Activated effector memory CD4-positive, alpha-beta T cell treated with anti-CD3 and anti-CD28 coated beads, Interleukin-2, amount 50 U/mL, for 16 hours (primary cell): ENCODE results near the gene SH3PXD2A.

Experiments
- DNase-seq: peaks from one replicate; pipeline ENCODE4 v3.0.0-alpha.2; 2020

Gene SH3PXD2A

DNA sequence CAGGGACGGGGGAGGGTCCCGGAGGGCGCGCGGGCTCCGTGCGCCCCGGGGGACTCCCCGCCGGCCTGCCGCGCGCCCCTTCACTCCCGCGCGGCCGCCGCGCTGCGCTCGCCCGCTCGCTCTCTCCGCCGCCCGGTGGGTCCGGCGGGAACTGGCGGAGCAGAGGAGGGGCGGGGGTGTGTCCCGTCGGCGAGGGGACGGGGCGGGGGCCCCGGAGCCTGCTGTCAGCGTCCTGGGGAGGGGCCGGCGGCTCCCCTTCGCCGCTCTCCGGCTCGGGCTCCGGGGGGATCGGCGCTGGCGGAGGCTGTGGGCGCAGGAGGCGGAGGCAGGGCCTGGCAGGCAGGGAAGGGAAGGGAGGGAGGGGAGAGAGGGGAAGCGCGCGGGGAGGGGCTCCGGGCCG is at the start of gene SH3PXD2A:
Gene SH3PXD2A (minus strand): TSS at position 153 of the 400 bp plus-strand sequence. CDS start 310 bp downstream, outside the sequence.
- peak; percentile 73 for DNase-seq

DNA sequence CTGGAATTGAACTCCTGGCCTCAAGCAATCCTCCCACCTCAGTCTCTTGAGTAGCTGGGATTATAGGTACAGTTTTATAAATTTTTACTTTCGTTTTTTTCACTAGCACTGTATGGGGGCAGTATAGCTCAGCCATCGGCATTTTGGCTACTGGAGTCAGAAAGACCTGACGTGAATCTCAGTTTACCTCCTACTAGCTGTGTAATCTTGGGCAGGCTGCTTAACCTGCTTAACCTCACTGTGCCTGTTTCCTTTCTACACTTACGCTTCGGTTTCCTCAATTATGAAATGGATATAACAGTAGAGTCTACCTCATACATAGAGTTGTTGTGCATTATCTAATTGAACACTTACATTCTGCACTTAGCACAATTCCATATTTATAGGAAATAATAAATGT is 45.9 kb upstream of the SH3PXD2A start:
- no peak for DNase-seq

DNA sequence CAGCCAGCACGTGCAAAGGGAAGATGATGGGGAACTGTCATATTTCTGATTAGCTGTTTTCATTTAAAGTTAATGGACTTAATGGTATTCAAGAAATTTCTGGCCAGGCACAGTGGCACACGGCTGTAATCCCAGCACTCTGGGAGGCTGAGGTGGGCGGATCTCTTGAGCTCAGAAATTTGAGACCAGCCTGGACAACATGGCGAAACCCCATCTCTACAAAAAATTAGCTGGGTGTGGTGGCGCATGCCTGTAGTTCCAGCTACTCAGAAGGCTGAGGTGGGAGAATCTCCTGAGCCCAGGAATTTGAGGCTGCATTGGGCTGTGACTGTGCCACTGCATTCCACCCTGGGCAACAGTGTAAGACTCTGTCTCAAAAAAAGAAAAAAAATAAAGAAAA is 43.9 kb upstream of the SH3PXD2A start:
- DNase-seq: no peak

- DNase-seq: no peak
These were observed 41.9 kb upstream of the SH3PXD2A start for GRCh38 chr10:103897241-103897774.

DNA sequence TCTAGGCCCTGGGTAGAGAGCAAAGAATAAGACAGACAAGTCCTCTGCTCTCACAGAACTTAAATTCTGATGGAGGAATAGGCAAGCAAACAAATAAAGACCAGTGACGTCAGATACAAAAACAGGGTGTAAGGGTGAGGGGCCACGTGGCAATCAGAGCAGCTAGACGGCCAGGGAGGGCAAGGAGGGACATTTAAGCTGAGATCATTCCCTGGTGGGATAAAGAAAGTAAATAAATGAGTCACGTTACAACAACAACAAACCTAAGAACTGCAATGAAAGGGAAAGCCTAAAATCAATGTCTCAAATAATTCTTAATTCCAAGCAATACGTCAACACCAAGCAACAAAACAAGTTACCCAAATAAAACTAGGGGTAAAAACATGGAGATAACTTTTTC is 40.8 kb upstream of the SH3PXD2A start:
- DNase-seq: no peak

DNA sequence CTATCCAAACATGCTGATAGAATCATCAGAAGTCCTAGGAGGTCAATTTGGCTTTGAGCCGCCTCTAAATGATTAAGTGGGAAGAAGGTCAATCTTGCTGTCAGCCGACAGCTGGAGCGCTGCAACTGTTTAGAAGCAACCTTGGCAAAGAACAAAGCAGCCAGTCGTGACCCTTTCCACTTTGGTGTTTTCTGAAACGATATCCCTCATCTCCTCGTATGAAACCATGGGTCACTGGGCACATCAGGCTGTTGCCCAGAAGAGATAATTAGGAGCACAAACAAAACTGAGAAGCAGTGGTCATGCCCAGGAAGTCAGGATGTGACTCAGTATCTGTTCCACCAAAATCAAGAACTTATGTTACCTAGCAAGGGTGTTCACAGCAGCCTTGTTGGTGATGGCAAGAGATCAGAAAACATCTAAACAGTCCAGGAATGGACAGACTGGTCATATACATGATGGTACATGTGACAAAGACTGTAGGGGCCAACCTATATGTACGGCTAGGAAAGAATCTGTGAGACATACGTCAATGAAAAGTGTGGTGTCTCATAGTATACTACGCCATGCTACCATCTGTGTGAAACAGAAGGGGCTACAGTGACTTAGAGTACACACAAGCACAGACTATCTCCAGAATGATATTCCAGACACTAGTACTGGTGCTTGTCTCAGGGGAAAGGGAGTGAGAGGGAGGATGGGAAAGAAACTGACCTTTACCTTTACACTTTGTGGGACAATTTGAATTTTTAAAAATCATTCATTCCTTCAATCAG is 40.2 kb upstream of the SH3PXD2A start:
- DNase-seq: no peak

DNA sequence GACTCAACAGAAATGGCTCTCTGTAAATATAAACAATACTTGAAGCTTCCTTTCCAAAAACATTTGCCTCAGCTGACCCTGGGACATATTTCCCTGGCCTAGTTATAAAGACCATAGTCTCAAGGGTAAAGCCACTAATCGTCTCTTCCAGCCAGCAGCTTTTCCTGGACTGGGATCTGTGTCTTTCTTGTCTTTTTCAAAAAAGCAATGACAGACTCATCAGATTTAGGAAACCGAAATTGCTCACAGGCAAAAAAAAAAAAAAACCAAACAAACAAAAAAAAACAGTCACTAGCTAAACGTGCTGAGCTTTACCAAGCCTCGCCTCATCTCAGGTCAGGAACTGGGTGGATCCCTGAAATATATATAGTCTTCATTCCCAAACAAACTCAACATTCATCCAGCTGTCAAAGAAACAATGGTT is 39.1 kb upstream of the SH3PXD2A start:
- no peak for DNase-seq

DNA sequence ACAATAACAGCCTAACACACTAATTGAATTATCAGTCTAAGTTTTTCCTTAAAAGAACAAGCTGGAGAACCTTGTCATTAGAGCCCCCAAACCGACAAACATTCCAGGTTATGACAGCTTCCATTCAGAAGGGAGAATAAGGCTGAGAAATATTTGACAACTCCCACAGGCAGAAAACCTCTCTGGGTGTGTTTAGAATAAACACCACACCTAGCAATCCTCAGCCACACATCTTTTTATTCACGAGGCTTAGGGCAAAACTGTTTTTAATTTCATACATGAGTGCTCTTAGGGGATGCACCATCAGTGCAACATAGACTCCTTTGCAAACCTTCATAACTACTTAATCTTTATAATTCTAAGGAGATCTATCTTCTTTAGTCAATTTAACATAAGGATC is 38.4 kb upstream of the SH3PXD2A start:
- no peak for DNase-seq

- no peak for DNase-seq
These were observed 36.8 kb upstream of the SH3PXD2A start for GRCh38 chr10:103892181-103892580.

GRCh38 chr10:103890688-103891087 is 35.3 kb upstream of the SH3PXD2A start:
- no peak for DNase-seq

GRCh38 chr10:103890194-103890658 is 34.9 kb upstream of the SH3PXD2A start:
- peak; percentile 66 for DNase-seq

DNA sequence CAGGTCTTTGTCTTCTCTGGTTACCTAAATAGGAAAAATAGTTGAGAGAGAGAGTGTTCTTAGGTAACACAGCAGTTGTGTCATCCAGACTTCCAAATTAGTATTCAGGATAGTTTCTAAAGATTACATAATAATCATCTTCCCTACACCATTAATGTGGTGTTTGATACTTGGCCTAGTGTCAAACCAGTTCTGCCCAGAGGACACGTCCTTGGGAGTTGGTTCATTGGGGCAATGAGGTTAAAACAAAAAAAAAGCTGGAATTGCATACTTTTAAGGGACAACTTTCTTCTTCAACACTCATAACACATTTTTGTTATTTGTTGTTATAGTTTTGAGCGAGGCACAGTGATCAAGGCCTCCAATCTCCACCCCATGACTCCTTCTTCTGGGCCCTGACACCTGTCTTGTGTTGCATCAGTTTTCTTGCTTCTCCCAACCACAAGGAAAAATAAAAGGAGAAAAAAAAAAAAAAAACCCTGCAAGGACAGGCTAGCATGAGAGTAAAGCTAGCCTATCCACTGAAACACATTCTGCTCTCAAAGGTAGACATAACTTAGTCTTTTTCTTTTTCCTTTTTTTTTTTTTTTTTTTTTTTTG is 33.8 kb upstream of the SH3PXD2A start:
- DNase-seq: no peak

DNA sequence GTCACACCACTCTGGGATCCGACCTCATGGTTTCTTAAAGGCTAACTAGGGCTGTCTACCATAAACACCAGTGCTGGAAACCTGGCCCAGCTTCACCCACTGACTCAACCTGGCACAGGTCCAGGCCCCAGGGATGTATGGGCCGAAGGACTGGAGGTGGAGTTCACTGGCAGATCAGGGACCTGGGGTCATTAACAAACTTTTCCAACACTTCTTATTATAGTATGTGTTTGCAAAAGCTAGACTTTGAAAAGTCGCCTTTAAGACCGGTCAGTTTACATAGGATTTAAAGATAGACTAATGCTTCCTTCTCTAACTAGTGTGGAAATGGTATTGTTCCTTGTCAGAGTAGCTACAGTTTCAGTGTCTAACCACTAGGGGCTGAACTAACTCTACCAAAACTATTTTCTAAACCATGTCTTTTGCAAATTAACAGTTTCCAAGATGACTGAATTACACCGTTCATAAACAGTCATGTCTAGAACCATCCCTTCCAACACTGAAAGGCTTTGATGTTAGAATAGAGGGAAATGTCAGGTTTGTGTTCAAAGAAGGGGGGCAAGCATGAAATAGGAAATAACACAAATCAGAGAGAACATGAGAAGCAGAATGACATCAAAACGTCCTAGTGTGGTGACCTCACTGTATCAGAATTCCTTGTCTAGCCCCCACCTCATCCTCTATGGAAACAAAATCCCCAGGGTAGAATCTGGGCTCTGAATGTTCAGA is 32.9 kb upstream of the SH3PXD2A start:
- DNase-seq: peak; percentile 68

GRCh38 chr10:103885617-103886016 is 30.2 kb upstream of the SH3PXD2A start:
- DNase-seq: no peak

GRCh38 chr10:103884681-103885139 is 29.3 kb upstream of the SH3PXD2A start:
- no peak for DNase-seq

DNA sequence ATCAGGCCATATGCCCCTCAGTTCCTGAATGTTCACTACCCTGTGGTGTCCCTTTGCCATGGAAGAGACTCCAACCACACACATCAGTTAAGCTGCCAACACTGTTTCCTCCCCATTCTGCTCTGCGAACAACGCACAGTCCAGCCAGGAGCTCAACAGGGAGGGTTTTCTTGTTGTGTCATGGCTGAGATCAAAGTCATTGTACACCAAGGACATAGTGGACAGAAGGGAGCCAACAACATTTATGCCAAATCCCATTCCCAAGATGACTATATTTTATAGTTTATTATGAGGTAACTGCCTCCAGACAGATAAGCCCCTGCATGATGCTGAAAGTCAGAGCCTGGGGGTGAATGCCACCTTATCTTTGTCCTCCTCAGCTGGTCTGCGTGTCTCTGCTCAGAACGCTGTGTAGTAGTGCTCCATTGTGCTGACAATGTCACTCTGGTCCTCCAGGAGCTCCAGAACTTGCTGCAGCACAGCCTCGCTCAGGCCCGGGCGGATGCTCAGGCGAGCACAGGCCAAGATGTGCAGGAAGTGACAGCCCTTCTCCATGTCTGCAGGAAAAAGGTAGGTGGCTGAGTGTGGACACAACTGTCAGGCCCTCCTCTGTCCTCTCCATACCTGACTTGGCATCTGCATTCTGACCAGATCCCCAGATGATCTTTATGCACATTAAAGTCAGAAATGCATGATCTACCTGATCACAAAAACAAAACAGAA is 27.1 kb upstream of the SH3PXD2A start:
- no peak for DNase-seq

GRCh38 chr10:103881416-103882284 is 26.3 kb upstream of the SH3PXD2A start:
- DNase-seq: no peak

GRCh38 chr10:103879831-103880230 is 24.5 kb upstream of the SH3PXD2A start:
- DNase-seq: no peak

GRCh38 chr10:103879409-103879808 is 24.0 kb upstream of the SH3PXD2A start:
- no peak for DNase-seq

GRCh38 chr10:103877861-103878260 is 22.5 kb upstream of the SH3PXD2A start:
- DNase-seq: no peak

DNA sequence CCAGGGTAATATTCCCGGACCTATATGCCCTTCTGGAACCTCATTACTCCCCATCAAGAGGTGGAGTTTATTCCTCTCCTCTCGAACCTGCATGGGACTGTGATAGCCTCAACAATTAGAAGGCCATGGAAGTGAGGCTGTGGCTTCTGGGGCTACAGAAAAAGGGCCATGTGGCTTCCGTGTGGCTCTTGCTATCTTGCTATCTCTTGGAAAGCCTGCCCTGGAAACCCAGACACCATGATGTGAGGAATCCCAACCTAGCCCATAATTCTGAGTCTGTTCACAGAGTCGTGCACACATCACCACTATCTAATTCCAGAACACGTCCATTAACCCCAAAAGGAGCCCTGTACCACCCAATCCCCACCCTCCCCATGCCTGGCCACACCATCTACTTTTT is 20.8 kb upstream of the SH3PXD2A start:
- DNase-seq: no peak

DNA sequence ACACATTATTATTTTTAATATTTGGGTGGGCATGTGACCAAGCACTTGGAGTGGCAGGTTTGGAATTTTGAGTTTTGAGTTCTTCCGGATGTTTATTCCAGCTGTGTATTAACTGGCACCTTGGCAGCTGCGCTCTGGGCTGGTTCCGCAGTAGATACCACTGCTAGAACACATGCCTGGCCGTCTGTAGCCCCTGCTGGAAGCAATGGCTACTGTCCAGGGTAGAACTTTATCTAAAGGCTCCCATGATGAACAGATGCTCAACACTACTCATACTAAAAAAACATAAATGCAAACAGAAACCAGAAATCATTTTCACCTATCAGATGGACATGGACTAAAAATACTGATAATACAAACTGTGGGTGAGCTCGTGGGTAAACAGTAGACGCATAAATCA is 19.4 kb upstream of the SH3PXD2A start:
- DNase-seq: no peak
